Smooth muscle cell (in vitro differentiated cells): ENCODE measurements around the gene ARFGAP2. TPM values are rescaled to one million over a fixed set of nuclear protein-coding genes. Genes with fewer than 3 reads are reported as not detected.
A peak's percentile ranks its signal among the peaks of the same experiment; 100 is the strongest.

Experiments
- DNase-seq: peaks from one replicate; lab custom pipeline; 2025; ENCODE audit not compliant: unreplicated experiment; lab: John Stamatoyannopoulos, UW
- H2AFZ ChIP-seq: fragments of 200-600 bp; sonication (generic); 2 replicates; pipeline ENCODE4 v1.6.0; 2016; ENCODE audit warnings: antibody characterized with exemption, low read depth, mild to moderate bottlenecking
- H3F3A ChIP-seq: fragments of 200-600 bp; sonication (generic); 2 replicates; pipeline ENCODE4 v1.6.0; 2017; ENCODE audit warnings: antibody characterized with exemption, low read depth
- H3K27ac ChIP-seq: fragments of 200-600 bp; sonication (generic); 2 replicates; pipeline ENCODE4 v1.5.1; 2016; ENCODE audit warnings: low read depth, mild to moderate bottlenecking
- H3K27me3 ChIP-seq: fragments of 200-600 bp; sonication (generic); 2 replicates; pipeline ENCODE4 v1.6.1; 2016; ENCODE audit warnings: low read depth, mild to moderate bottlenecking
- H3K36me3 ChIP-seq: fragments of 200-600 bp; sonication (generic); 2 replicates; pipeline ENCODE4 v1.5.1; 2016; ENCODE audit warnings: low read depth
- H3K4me1 ChIP-seq: fragments of 200-600 bp; sonication (generic); 2 replicates; pipeline ENCODE4 v1.5.1; 2016; ENCODE audit warnings: low read depth
- H3K4me2 ChIP-seq: fragments of 200-600 bp; sonication (generic); 2 replicates; pipeline ENCODE4 v1.6.0; 2016; ENCODE audit warnings: mild to moderate bottlenecking
- H3K4me3 ChIP-seq: fragments of 200-600 bp; sonication (generic); 2 replicates; pipeline ENCODE4 v1.5.1; 2016; ENCODE audit warnings: mild to moderate bottlenecking
- H3K79me2 ChIP-seq: fragments of 200-600 bp; sonication (generic); 2 replicates; pipeline ENCODE4 v1.6.0; 2016; ENCODE audit warnings: low read depth, mild to moderate bottlenecking
- H3K9ac ChIP-seq: fragments of 200-600 bp; sonication (generic); 2 replicates; pipeline ENCODE4 v1.6.0; 2016; ENCODE audit warnings: low read depth
- H3K9me3 ChIP-seq: fragments of 200-600 bp; sonication (generic); replicated peaks from 2 replicates; pipeline ENCODE4 v1.5.1; 2016; ENCODE audit warnings: low read depth
- H4K20me1 ChIP-seq: fragments of 200-600 bp; sonication (generic); 2 replicates; pipeline ENCODE4 v1.6.0; 2016; ENCODE audit warnings: low read depth
- WGBS: methylation state at CpG from one replicate; pipeline ENCODE4 v1.1.7; 2016; ENCODE audit warnings: low lambda C conversion rate; 5-methylcytosine and 5-hydroxymethylcytosine counted together
- polyA plus RNA-seq: library from polyadenylated mRNA; unstranded; fragments of >200 nt; fragmentation: Nextera tagmentation; extraction: Ambion mirVana; gene quantifications from 2 replicates; pipeline ENCODE4 v1.2.1, GENCODE V29; 2016
- total RNA-seq: library from RNA; depleted of rRNA; stranded (reverse); fragments of >200 nt; gene quantifications from 2 replicates; pipeline ENCODE4 v1.2.3, GENCODE V29; 2014
- TF ChIP-seq, protein P1 (sequence below): fragments of 200-600 bp; sonication (generic); IDR thresholded peaks from 2 replicates; pipeline ENCODE4 v1.5.1; 2017; ENCODE audit warnings: borderline replicate concordance, mild to moderate bottlenecking, antibody characterized with exemption; ENCODE audit not compliant: insufficient read depth, poor library complexity, severe bottlenecking

Gene ARFGAP2
- total and polyA plus RNA-seq, 2 experiments from 2014 or later, result 58.6 to 76.5 TPM

DNA sequence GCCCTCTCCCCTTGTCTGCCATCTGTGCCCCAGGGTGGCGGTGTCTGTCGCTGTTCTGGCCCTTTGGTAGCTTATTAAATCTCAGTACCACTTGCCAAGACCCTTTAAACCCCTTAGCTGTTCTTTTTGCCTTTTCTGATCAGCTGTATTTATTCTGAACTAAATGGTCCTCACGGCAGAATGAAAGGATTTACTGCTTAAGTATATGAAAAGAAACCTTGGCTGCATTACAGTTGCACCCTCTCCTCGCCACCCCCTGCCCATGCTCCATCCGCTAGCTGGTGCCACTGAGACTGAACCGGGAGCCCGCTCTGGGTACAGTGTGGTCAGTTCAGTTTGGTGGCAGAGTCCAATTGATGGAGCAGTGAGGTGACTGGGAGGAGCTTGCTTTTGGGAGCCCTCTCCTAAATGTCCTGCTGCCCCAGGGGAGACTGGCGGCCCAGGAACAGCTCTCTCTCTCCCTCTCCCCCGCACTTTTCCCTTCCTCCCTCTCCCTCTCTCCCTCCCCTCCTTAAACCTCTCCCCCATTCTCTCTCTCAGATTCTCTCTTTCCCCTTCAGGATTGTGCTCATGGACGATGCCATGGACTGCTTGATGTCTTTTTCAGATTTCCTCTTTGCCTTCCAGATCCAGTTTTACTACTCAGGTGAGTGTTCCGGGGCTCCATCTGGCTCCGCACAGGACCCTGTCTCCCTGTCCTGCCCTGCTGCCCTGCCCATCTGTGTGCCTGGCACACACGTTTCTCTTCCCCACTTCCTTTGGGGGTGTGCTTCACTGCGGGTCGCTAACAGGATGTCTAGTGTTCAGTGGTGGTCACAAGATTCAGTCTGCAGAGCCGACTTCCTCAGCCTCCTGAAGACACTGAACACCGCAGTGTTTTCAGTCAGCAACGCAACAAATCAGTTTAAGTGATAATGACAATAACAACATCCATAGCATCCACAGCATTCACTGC is 21.8 kb downstream of the ARFGAP2 start:
- Histone ChIP-seq H4K20me1 (peaks cover 15% of the 10 kb centered on the region), H3K36me3 (no peaks in the 10 kb centered on the region), H3K4me2 (no peak overlapping the region), H3K9me3 (no peaks in the 10 kb centered on the region), H3K4me3 (no peak overlapping the region), H2AFZ (no peak overlapping the region), H3K9ac (no peak overlapping the region), H3K79me2 (no peaks in the 10 kb centered on the region), H3K27ac (no peak overlapping the region), H3K27me3 (no peaks in the 10 kb centered on the region), H3F3A (no peaks in the 10 kb centered on the region), H3K4me1 (no peaks in the 10 kb centered on the region)
- 89% methylated on average over 18 of the region's 18 CpGs for WGBS
- DNase-seq, result no peak
- TF ChIP-seq, protein P1, sequence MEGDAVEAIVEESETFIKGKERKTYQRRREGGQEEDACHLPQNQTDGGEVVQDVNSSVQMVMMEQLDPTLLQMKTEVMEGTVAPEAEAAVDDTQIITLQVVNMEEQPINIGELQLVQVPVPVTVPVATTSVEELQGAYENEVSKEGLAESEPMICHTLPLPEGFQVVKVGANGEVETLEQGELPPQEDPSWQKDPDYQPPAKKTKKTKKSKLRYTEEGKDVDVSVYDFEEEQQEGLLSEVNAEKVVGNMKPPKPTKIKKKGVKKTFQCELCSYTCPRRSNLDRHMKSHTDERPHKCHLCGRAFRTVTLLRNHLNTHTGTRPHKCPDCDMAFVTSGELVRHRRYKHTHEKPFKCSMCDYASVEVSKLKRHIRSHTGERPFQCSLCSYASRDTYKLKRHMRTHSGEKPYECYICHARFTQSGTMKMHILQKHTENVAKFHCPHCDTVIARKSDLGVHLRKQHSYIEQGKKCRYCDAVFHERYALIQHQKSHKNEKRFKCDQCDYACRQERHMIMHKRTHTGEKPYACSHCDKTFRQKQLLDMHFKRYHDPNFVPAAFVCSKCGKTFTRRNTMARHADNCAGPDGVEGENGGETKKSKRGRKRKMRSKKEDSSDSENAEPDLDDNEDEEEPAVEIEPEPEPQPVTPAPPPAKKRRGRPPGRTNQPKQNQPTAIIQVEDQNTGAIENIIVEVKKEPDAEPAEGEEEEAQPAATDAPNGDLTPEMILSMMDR, result no peak

DNA sequence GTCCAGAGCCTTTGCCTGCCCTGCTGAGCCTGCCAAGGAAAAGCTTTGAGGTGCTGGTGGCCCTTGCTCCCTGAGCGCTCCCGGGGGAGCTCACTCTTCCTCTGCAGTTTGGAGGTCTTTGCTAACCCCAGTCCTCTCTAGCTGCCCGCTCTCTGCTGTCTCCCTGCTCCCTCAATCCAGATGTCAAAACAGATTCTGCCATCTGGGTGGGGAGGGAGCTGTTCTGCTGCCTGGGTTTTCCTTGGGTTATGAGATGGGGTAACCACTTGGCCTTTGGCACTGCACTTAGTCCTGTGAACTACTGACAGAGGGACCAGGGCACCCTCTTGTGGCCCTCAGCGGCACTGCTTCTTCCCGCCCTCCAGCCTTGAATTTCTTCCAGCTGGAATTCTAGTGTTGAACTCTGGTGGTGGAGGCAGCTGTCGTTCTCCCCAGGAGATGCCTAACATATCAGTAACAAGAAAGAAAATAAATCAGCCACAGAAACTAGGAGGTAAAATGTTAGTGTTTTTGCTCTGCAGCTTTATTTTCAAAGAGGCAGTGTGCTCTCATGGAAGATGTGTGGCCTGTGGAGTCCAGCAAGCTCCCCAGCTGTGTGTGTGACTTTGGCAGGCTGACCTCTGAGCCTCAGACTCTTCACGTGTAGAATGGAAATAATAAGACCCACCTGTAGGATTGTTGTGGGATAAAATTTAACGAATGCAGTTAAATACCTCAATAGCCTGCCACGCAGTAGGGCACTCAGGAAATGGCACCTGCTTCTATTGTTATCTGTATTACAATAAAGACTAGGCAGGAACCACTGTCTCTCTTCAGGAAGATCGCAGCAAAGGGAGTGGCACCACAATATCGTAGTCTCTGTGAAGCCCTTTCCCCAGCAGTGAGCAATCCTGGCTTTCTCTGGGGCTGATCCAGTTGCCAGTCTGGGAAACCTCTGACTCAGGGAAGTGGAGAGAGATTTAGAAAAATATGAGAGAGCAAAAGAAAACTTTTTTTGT is 23.4 kb downstream of the ARFGAP2 start:
- no peaks in the 10 kb centered on the region for H3K79me2 ChIP-seq
- H3K36me3 ChIP-seq, result no peaks in the 10 kb centered on the region
- no peak overlapping the region for H2AFZ ChIP-seq
- H3K4me2 ChIP-seq, result no peak overlapping the region
- WGBS, result 54% methylated on average over 11 of the region's 11 CpGs
- no peaks in the 10 kb centered on the region for H3K4me1 ChIP-seq
- H3K9me3 ChIP-seq, result no peaks in the 10 kb centered on the region
- TF ChIP-seq, protein P1, result peak; percentile 95
- H3K27ac ChIP-seq, result no peak overlapping the region
- H3F3A ChIP-seq, result no peaks in the 10 kb centered on the region
- peak; percentile 54 for DNase-seq
- no peak overlapping the region for H3K9ac ChIP-seq
- H4K20me1 ChIP-seq, result peaks cover 15% of the 10 kb centered on the region
- H3K27me3 ChIP-seq, result no peaks in the 10 kb centered on the region
- no peak overlapping the region for H3K4me3 ChIP-seq

DNA sequence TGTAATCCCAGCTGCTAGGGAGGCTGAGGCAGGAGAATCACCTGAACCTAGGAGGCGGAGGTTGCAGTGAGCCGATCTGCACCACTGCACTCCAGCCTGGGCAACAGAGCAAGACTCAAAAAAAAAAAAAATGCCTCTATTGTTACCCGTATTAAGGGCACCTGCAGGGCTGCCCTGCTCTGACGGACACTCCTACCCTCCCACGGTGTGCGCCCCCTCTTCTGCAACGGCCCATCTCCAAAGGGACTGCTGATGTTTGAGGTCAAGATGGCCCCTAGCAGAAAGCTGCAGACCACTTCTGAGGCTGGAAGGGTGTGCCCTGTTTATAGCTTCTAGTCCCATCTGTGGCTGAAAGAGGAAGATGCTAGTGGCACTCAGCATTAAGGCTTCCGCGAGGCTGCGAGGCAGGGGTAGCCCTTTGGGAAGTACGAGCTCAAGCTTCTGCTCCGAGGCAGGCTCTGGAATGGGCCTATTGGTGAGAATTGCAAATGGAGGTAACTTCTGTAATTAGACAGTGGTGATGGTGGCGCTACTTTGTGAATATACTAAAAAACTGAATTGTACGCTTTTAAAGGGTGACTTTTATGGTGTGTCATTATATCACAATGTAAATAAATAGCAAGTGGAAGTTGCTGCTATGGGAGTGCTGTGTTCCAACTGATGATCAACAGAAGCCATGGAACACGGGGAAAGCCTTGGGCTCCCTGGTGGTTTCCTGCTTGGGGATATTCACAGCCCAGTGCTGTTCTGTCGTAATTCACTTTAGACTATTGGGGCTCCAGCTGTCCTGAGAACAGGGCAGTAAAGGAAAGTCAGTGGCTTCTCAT is 24.3 kb downstream of the ARFGAP2 start:
- DNase-seq, result no peak
- TF ChIP-seq, protein P1, result no peak
- no peak overlapping the region for H2AFZ ChIP-seq
- H3K4me1 ChIP-seq, result no peaks in the 10 kb centered on the region
- WGBS, result 85% methylated on average over 16 of the region's 16 CpGs
- H4K20me1 ChIP-seq, result peaks cover 15% of the 10 kb centered on the region
- H3K27me3 ChIP-seq, result no peaks in the 10 kb centered on the region
- no peak overlapping the region for H3K4me3 ChIP-seq
- H3K27ac ChIP-seq, result no peak overlapping the region
- H3K9ac ChIP-seq, result no peak overlapping the region
- no peaks in the 10 kb centered on the region for H3K36me3 ChIP-seq
- no peak overlapping the region for H3K4me2 ChIP-seq
- no peaks in the 10 kb centered on the region for H3K79me2 ChIP-seq
- H3K9me3 ChIP-seq, result no peaks in the 10 kb centered on the region
- no peaks in the 10 kb centered on the region for H3F3A ChIP-seq
